Left lung (tissue), 10 donors: ENCODE results near the gene SEC14L6. TPM values are rescaled to one million over a fixed set of nuclear protein-coding genes. Genes with fewer than 3 reads are reported as not detected.

ENCODE experiments used
- ATAC-seq: fragments of 200-7000 bp; cut with Tn5 transposase; one replicate; pipeline ENCODE4 v1.9.1; 2020; ENCODE audit warnings: moderate library complexity
- DNase-seq, 4 donors: peaks; one replicate each; pipeline ENCODE4 v3.0.0-alpha.2; 2013 to 2020
- H3K27ac ChIP-seq, 2 donors: fragments of 200-600 bp; sonication (generic) in 1 of 2; one replicate each; pipeline versions ENCODE4 v1.5.0 to v1.8.0; 2020 to 2021
- H3K27me3 ChIP-seq, 2 donors: fragments of 200-600 bp; sonication (generic) in 1 of 2; one replicate each; pipeline versions ENCODE4 v1.5.0 to v1.8.0; 2020 to 2021
- H3K36me3 ChIP-seq, 2 donors: fragments of 200-600 bp; sonication (generic) in 1 of 2; one replicate each; pipeline versions ENCODE4 v1.5.0 to v1.8.0; 2020 to 2021
- H3K4me1 ChIP-seq, 2 donors: fragments of 200-600 bp; one replicate each; pipeline ENCODE4 v1.8.0; 2021
- H3K4me3 ChIP-seq, 2 donors: fragments of 200-600 bp; sonication (generic) in 1 of 2; one replicate each; pipeline versions ENCODE4 v1.5.0 to v1.8.0; 2020 to 2021; ENCODE audit warnings: mild to moderate bottlenecking in 1 of 2
- H3K9me3 ChIP-seq, 2 donors: fragments of 200-600 bp; sonication (generic) in 1 of 2; one replicate each; pipeline versions ENCODE4 v1.5.0 to v1.8.0; 2020 to 2021
- CTCF ChIP-seq, 2 donors: fragments of 200-600 bp; sonication (generic) in 1 of 2; IDR thresholded peaks; one replicate each; pipeline versions ENCODE4 v1.5.0 to v1.8.0; 2021; ENCODE audit warnings: antibody characterized with exemption in 2 of 2
- intact Hi-C, 2 donors: fragments of 100-400 bp; cut with DNase I; formaldehyde crosslinking; loops; one replicate each; pipeline versions ENCODE4 v1.11.2 to v1.14.2; 2022
- polyA plus RNA-seq, 6 donors: library from polyadenylated mRNA; unstranded; fragments of 120-200 nt; gene quantifications; one replicate each; pipeline ENCODE4 v1.2.1, GENCODE V29; 2013; ENCODE audit not compliant: insufficient read length in 6 of 6
- total RNA-seq, 2 donors: library from RNA; stranded (reverse); fragmentation: NEBNext Ultra II Directional; extraction: Animal tissue kit (Norgen Biotek cat#: 25700); gene quantifications; one replicate each; pipeline ENCODE4 v1.2.1, GENCODE V29; 2021
- donor health status: DM: no; HTN: yes; CAD: no.
- donor health status: DM: no; HTN: no; CAD: no.

The SEC14L6 gene
- total and polyA plus RNA-seq, 8 donors, result 2.0 to 9.1 (median 3.0) TPM

GRCh38 chr22:30514252-30514651 lies 32.3 kb downstream of the SEC14L6 start:
- no peak for DNase-seq
- H3K4me3 ChIP-seq, result no peak overlapping the region
- intact Hi-C loops, result no loop called here
- no peak for TF ChIP-seq CTCF (IDR thresholded peaks at IDR 0.05)
- H3K9me3 ChIP-seq, result no peaks in the 10 kb centered on the region
- ATAC-seq, result no peak
- H3K36me3 ChIP-seq, result no peaks in the 10 kb centered on the region
- H3K4me1 ChIP-seq, result no peaks in the 10 kb centered on the region
- H3K27me3 ChIP-seq, result no peaks in the 10 kb centered on the region
- H3K27ac ChIP-seq, result no peak overlapping the region

- TF ChIP-seq CTCF (IDR thresholded peaks at IDR 0.05), result no peak
- no peak for ATAC-seq
- Histone ChIP-seq H3K27me3 (peaks cover 0 to 6% of the 10 kb centered on the region in 2 donors), H3K27ac (no peak overlapping the region), H3K4me3 (no peak overlapping the region), H3K4me1 (no peaks in the 10 kb centered on the region), H3K9me3 (no peaks in the 10 kb centered on the region), H3K36me3 (no peaks in the 10 kb centered on the region)
- intact Hi-C loops, result no loop called here
- no peak for DNase-seq
Measured at GRCh38 chr22:30513462-30513861, 33.1 kb downstream of the SEC14L6 start.

- no peak for ATAC-seq
- intact Hi-C loops, result no loop called here
- no peak for DNase-seq
- Histone ChIP-seq H3K4me3 (no peak overlapping the region), H3K27me3 (peaks cover 0 to 20% of the 10 kb centered on the region in 2 donors), H3K27ac (no peak overlapping the region), H3K9me3 (no peaks in the 10 kb centered on the region), H3K4me1 (no peaks in the 10 kb centered on the region), H3K36me3 (no peaks in the 10 kb centered on the region)
- TF ChIP-seq CTCF (IDR thresholded peaks at IDR 0.05), result no peak
Measured at GRCh38 chr22:30511911-30512310, 34.6 kb downstream of the SEC14L6 start.

GRCh38 chr22:30511109-30511508 lies 35.4 kb downstream of the SEC14L6 start:
- Histone ChIP-seq H3K36me3 (no peaks in the 10 kb centered on the region), H3K27ac (peak overlapping the region in 1 of 2 donors; percentile 51), H3K27me3 (peaks cover 0 to 28% of the 10 kb centered on the region in 2 donors), H3K4me1 (no peaks in the 10 kb centered on the region), H3K4me3 (no peak overlapping the region), H3K9me3 (no peaks in the 10 kb centered on the region)
- TF ChIP-seq CTCF (IDR thresholded peaks at IDR 0.05), result no peak
- ATAC-seq, result peak; percentile 85
- intact Hi-C loops, result no loop called here
- DNase-seq, result no peak

GRCh38 chr22:30508216-30508615 lies 38.3 kb downstream of the SEC14L6 start:
- H3K36me3 ChIP-seq, result no peaks in the 10 kb centered on the region
- H3K4me3 ChIP-seq, result no peak overlapping the region
- intact Hi-C loops, result no loop called here
- peaks cover 0 to 4% of the 10 kb centered on the region in 2 donors for H3K4me1 ChIP-seq
- H3K27ac ChIP-seq, result no peak overlapping the region
- peaks cover 11 to 57% of the 10 kb centered on the region in 2 donors for H3K27me3 ChIP-seq
- no peak for TF ChIP-seq CTCF (IDR thresholded peaks at IDR 0.05)
- H3K9me3 ChIP-seq, result no peaks in the 10 kb centered on the region
- ATAC-seq (no peak), DNase-seq (no peak)
